ENCODE measurements around the gene KIF1C.

KIF1C gene

GRCh38 chr17:5043524-5043923 is 45.8 kb downstream of the KIF1C start:
- DNase-seq (ENCODE audit: low read depth): no peak
- H3K4me3 ChIP-seq (ENCODE audit: low read length): no peak overlapping the region
- no peak for TF ChIP-seq CTCF (conservative IDR thresholded peaks at IDR 0.05; ENCODE audit: low read depth, low read length)

- no peak for TF ChIP-seq CTCF (conservative IDR thresholded peaks at IDR 0.05; ENCODE audit: low read depth, low read length)
- no peak for DNase-seq (ENCODE audit: low read depth)
- no peak overlapping the region for H3K4me3 ChIP-seq (ENCODE audit: low read length)
These were observed 46.9 kb downstream of the KIF1C start for GRCh38 chr17:5044630-5045029.

GRCh38 chr17:5045496-5045895 is 47.7 kb downstream of the KIF1C start:
- DNase-seq (ENCODE audit: low read depth): no peak
- H3K4me3 ChIP-seq (ENCODE audit: low read length): no peak overlapping the region
- TF ChIP-seq CTCF (conservative IDR thresholded peaks at IDR 0.05; ENCODE audit: low read depth, low read length): no peak

- TF ChIP-seq CTCF (conservative IDR thresholded peaks at IDR 0.05; ENCODE audit: low read depth, low read length): no peak
- H3K4me3 ChIP-seq (ENCODE audit: low read length): no peak overlapping the region
- no peak for DNase-seq (ENCODE audit: low read depth)
These were observed 49.7 kb downstream of the KIF1C start for GRCh38 chr17:5047446-5047845.

GRCh38 chr17:5049314-5049841 is 51.6 kb downstream of the KIF1C start:
- TF ChIP-seq CTCF (conservative IDR thresholded peaks at IDR 0.05; ENCODE audit: low read depth, low read length): no peak
- no peak for DNase-seq (ENCODE audit: low read depth)
- H3K4me3 ChIP-seq (ENCODE audit: low read length): no peak overlapping the region

- TF ChIP-seq CTCF (conservative IDR thresholded peaks at IDR 0.05; ENCODE audit: low read depth, low read length): no peak
- no peak for DNase-seq (ENCODE audit: low read depth)
- no peak overlapping the region for H3K4me3 ChIP-seq (ENCODE audit: low read length)
These were observed 52.5 kb downstream of the KIF1C start for GRCh38 chr17:5050278-5050677.

- H3K4me3 ChIP-seq (ENCODE audit: low read length): no peak overlapping the region
- no peak for TF ChIP-seq CTCF (conservative IDR thresholded peaks at IDR 0.05; ENCODE audit: low read depth, low read length)
These were observed 57.8 kb downstream of the KIF1C start for GRCh38 chr17:5055543-5055942.

More at GRCh38 chr17:5055543-5055942, 57.8 kb downstream of the KIF1C start:
- no peak for DNase-seq (ENCODE audit: low read depth)
